Mesothelial cell of epicardium (in vitro differentiated cells): ENCODE data around the gene TMEM201. TPM values are rescaled to one million over a fixed set of nuclear protein-coding genes. Genes with fewer than 3 reads are reported as not detected.
A peak's percentile ranks its signal among the peaks of the same experiment; 100 is the strongest.
"Not testable (repeated sequence)": the region's sequence is repeated elsewhere in the genome, so short reads cannot be mapped to it uniquely, and the experiment has no call there.

ENCODE experiments used
- DNase-seq, 2 experiments: peaks; one replicate each; pipeline ENCODE4 v3.0.0; 2021; ENCODE audit warnings: low spot score in 2 of 2; ENCODE audit not compliant: unreplicated experiment in 2 of 2
- H3K27ac Mint-ChIP-seq: 2 replicates; pipeline ENCODE4 v1.8.0; 2021; ENCODE audit warnings: mixed read lengths
- H3K27me3 Mint-ChIP-seq: 2 replicates; pipeline ENCODE4 v1.8.0; 2021; ENCODE audit warnings: low read depth, mixed read lengths
- H3K36me3 Mint-ChIP-seq: 2 replicates; pipeline ENCODE4 v1.8.0; 2021; ENCODE audit warnings: mixed read lengths
- H3K4me1 Mint-ChIP-seq: 2 replicates; pipeline ENCODE4 v1.8.0; 2021; ENCODE audit warnings: mixed read lengths
- H3K4me3 Mint-ChIP-seq: 2 replicates; pipeline ENCODE4 v1.8.0; 2021; ENCODE audit warnings: mild to moderate bottlenecking, moderate library complexity, mixed read lengths
- H3K9me3 Mint-ChIP-seq: 2 replicates; pipeline ENCODE4 v1.8.0; 2021; ENCODE audit warnings: mixed read lengths
- total RNA-seq: library from RNA; stranded (reverse); gene quantifications from 3 replicates; pipeline ENCODE4 v1.2.1, GENCODE V29; 2021
- TF ChIP-seq, protein P1 (sequence below): fragments of 200-600 bp; sonication (generic); IDR thresholded peaks from one replicate; pipeline ENCODE4 v1.5.0; 2021; ENCODE audit warnings: antibody characterized with exemption; ENCODE audit not compliant: unreplicated experiment

Gene TMEM201
- total RNA-seq, 1 donor from 2014 or later: 31.8 TPM

- H3K9me3 Mint-ChIP-seq: no peaks in the 10 kb centered on the region
- peaks cover 17% of the 10 kb centered on the region for H3K36me3 Mint-ChIP-seq
- H3K27me3 Mint-ChIP-seq: no peaks in the 10 kb centered on the region
- H3K27ac Mint-ChIP-seq: no peak overlapping the region
- H3K4me1 Mint-ChIP-seq: peaks cover 15% of the 10 kb centered on the region
- TF ChIP-seq, protein P1, sequence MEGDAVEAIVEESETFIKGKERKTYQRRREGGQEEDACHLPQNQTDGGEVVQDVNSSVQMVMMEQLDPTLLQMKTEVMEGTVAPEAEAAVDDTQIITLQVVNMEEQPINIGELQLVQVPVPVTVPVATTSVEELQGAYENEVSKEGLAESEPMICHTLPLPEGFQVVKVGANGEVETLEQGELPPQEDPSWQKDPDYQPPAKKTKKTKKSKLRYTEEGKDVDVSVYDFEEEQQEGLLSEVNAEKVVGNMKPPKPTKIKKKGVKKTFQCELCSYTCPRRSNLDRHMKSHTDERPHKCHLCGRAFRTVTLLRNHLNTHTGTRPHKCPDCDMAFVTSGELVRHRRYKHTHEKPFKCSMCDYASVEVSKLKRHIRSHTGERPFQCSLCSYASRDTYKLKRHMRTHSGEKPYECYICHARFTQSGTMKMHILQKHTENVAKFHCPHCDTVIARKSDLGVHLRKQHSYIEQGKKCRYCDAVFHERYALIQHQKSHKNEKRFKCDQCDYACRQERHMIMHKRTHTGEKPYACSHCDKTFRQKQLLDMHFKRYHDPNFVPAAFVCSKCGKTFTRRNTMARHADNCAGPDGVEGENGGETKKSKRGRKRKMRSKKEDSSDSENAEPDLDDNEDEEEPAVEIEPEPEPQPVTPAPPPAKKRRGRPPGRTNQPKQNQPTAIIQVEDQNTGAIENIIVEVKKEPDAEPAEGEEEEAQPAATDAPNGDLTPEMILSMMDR: no peak
- DNase-seq: no peak
- no peak overlapping the region for H3K4me3 Mint-ChIP-seq
Measured at GRCh38 chr1:9558271-9558945, 30.3 kb upstream of the TMEM201 start.

DNA sequence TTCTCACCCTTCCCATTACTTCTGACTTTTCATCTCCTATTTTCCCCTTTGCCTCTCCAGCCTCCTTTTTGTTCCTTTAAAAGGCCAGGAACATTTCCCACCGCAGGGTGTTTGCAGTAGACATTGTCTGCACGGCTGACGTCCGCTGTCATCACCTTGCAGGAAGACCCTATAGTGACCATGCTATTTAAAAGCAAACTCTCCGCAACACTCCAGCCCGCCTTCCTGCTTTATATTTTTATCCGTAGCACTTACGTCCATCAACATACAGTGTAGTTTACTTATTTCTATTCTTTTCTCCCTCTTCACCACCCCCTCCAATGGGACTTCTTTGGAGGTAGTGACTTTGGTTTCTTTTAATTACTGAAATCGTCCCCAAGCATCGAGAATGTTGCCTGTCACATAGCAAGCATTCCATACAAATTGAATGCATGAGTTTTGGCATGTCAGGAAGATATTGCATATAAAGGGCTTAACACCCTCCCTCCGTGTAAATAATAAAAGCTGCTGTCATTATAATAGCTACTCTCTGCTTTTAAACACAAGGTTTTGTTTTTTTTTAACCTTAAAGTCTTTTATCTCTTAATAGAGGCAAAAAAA is 29.7 kb upstream of the TMEM201 start:
- TF ChIP-seq, protein P1: no peak
- Mint-ChIP-seq H3K9me3 (peaks cover 2% of the 10 kb centered on the region), H3K4me3 (no peak overlapping the region), H3K36me3 (peaks cover 17% of the 10 kb centered on the region), H3K27me3 (no peaks in the 10 kb centered on the region), H3K27ac (no peak overlapping the region), H3K4me1 (peaks cover 15% of the 10 kb centered on the region)
- DNase-seq: no peak

DNA sequence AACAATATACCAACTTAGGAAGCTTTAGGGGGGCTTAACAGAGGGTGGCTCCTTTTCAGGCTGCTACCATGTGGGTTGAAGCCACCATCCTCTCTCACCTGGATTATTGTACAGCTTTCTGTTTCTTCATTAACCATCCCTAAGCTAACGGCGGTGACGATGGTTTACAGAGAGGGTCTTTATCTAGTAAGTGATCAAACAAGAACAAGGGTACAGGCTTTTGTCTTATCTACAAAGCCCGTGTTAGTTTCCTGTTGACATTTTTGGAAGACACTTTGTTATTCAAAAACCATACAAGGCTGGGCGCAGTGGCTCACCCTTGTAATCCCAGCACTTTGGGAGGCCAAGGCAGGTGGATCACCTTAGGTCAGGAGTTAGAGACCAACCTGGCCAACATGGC is 29.0 kb upstream of the TMEM201 start:
- Mint-ChIP-seq H3K36me3 (peaks cover 21% of the 10 kb centered on the region), H3K4me3 (no peak overlapping the region), H3K9me3 (peaks cover 4% of the 10 kb centered on the region), H3K27me3 (no peaks in the 10 kb centered on the region), H3K27ac (no peak overlapping the region), H3K4me1 (peaks cover 15% of the 10 kb centered on the region)
- TF ChIP-seq, protein P1: no peak
- no peak for DNase-seq

- Mint-ChIP-seq H3K36me3 (peaks cover 25% of the 10 kb centered on the region), H3K4me1 (peaks cover 15% of the 10 kb centered on the region)
- not testable (repeated sequence) for H3K4me3 Mint-ChIP-seq, DNase-seq, H3K27me3 Mint-ChIP-seq, H3K27ac Mint-ChIP-seq, H3K9me3 Mint-ChIP-seq
Measured at GRCh38 chr1:9560090-9560489, 28.6 kb upstream of the TMEM201 start.

GRCh38 chr1:9561429-9561828 is 27.3 kb upstream of the TMEM201 start:
- Mint-ChIP-seq H3K27me3 (no peaks in the 10 kb centered on the region), H3K4me3 (no peak overlapping the region), H3K9me3 (peaks cover 4% of the 10 kb centered on the region), H3K4me1 (peaks cover 15% of the 10 kb centered on the region), H3K36me3 (peaks cover 19% of the 10 kb centered on the region), H3K27ac (peak overlapping the region; percentile 51)
- TF ChIP-seq, protein P1: no peak
- DNase-seq: no peak

DNA sequence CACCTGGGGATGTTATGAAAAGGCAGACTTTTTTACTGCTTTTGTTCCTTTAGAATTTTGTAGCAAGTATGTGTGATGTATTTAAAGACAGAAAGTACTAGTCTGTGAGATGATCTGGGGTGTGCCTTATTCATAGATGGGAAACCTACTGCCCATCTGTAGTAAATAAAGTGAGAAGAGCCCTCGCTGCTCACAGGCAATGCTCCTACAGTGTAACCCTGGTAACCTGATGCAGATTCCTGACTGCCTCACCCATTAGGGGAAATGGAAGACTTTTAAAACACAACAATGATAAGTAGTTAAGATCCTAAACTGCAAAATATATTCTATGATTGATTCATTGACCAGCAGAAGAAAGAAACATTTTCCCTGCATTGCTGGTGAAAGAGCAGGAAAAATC is 19.4 kb upstream of the TMEM201 start:
- Mint-ChIP-seq H3K4me3 (no peak overlapping the region), H3K27me3 (no peaks in the 10 kb centered on the region), H3K9me3 (peaks cover under 1% of the 10 kb centered on the region), H3K27ac (no peak overlapping the region), H3K4me1 (peaks cover 2% of the 10 kb centered on the region), H3K36me3 (peaks cover 13% of the 10 kb centered on the region)
- TF ChIP-seq, protein P1: no peak
- DNase-seq: no peak

- DNase-seq, H3K9me3 Mint-ChIP-seq, H3K4me3 Mint-ChIP-seq, H3K27me3 Mint-ChIP-seq, H3K4me1 Mint-ChIP-seq, H3K36me3 Mint-ChIP-seq, H3K27ac Mint-ChIP-seq: not testable (repeated sequence)
Measured at GRCh38 chr1:9570886-9571529, 17.7 kb upstream of the TMEM201 start.
